Neural cell (in vitro differentiated cells): ENCODE measurements around the gene RADIL.

Source experiments
- CTCF ChIP-seq: fragments of 450-650 bp; IDR thresholded peaks from 2 replicates; pipeline ENCODE4 v1.5.1; 2014; ENCODE audit warnings: antibody characterized with exemption, mild to moderate bottlenecking, moderate library complexity; ENCODE audit not compliant: poor library complexity, severe bottlenecking
- REST ChIP-seq: IDR thresholded peaks from 2 replicates; pipeline ENCODE4 v1.6.1; 2012; ENCODE audit warnings: borderline replicate concordance

GRCh38 chr7:4878336-4879335 lies 4.9 kb downstream of the RADIL start:
- TF ChIP-seq CTCF: no peak
- TF ChIP-seq REST: no peak
